ENCODE results near the gene MRPS6. TPM values are rescaled to one million over a fixed set of nuclear protein-coding genes. Genes with fewer than 3 reads are reported as not detected.

The MRPS6 gene
- total RNA-seq, 1 donor, result 51.4 TPM

- no peak for TF ChIP-seq CTCF (IDR thresholded peaks at IDR 0.05; ENCODE audit: insufficient read depth, low read depth, low read length)
- H3K4me3 ChIP-seq (ENCODE audit: low read depth, low read length), result no peak overlapping the region
- DNase-seq (ENCODE audit: low read depth), result no peak
These were observed 1.7 kb upstream of the MRPS6 start for GRCh38 chr21:34071683-34072082.

- no peak for DNase-seq (ENCODE audit: low read depth)
- H3K4me3 ChIP-seq (ENCODE audit: low read depth, low read length), result peak overlapping the region; percentile 57
- no peak for TF ChIP-seq CTCF (IDR thresholded peaks at IDR 0.05; ENCODE audit: insufficient read depth, low read depth, low read length)
These were observed 990 bp upstream of the MRPS6 start for GRCh38 chr21:34072145-34073031.

GRCh38 chr21:34073749-34074282, 438 bp downstream of the MRPS6 start:
- DNase-seq (ENCODE audit: low read depth), result no peak
- peak overlapping the region; percentile 87 for H3K4me3 ChIP-seq (ENCODE audit: low read depth, low read length)
- no peak for TF ChIP-seq CTCF (IDR thresholded peaks at IDR 0.05; ENCODE audit: insufficient read depth, low read depth, low read length)

- no peak for DNase-seq (ENCODE audit: low read depth)
- peak overlapping the region; percentile 87 for H3K4me3 ChIP-seq (ENCODE audit: low read depth, low read length)
- no peak for TF ChIP-seq CTCF (IDR thresholded peaks at IDR 0.05; ENCODE audit: insufficient read depth, low read depth, low read length)
These were observed 1.1 kb downstream of the MRPS6 start for GRCh38 chr21:34074283-34075090.

GRCh38 chr21:34075091-34075425, 1.7 kb downstream of the MRPS6 start:
- TF ChIP-seq CTCF (IDR thresholded peaks at IDR 0.05; ENCODE audit: insufficient read depth, low read depth, low read length), result no peak
- peak overlapping the region; percentile 87 for H3K4me3 ChIP-seq (ENCODE audit: low read depth, low read length)
- no peak for DNase-seq (ENCODE audit: low read depth)

- DNase-seq (ENCODE audit: low read depth), result peak; percentile 58
These were observed 2.6 kb downstream of the MRPS6 start for GRCh38 chr21:34075760-34076660.

More at GRCh38 chr21:34075760-34076660, 2.6 kb downstream of the MRPS6 start:
- H3K4me3 ChIP-seq (ENCODE audit: low read depth, low read length), result peak overlapping the region; percentile 87
- no peak for TF ChIP-seq CTCF (IDR thresholded peaks at IDR 0.05; ENCODE audit: insufficient read depth, low read depth, low read length)

Measured in fibroblast of villous mesenchyme (primary cell).